WTC11 (cell line): ENCODE measurements around the gene ECD. TPM values are rescaled to one million over a fixed set of nuclear protein-coding genes. Genes with fewer than 3 reads are reported as not detected.

Experiments used
- ATAC-seq: fragments of 200-7000 bp; cut with Tn5 transposase; 2 replicates; pipeline ENCODE4 v1.10.0; 2021; ENCODE audit warnings: mild to moderate bottlenecking, moderate library complexity
- CTCF ChIA-PET: fragments of 300-600 bp; sonication (Branson Sonifier 250); formaldehyde crosslinking; loops from one replicate; lab custom pipeline; 2021; ENCODE audit warnings: antibody characterized with exemption; lab: Charles Lee
- POLR2A ChIA-PET: fragments of 350-600 bp; sonication (Branson Sonifier 250); formaldehyde crosslinking; loops from one replicate; lab custom pipeline; 2021; ENCODE audit warnings: antibody characterized with exemption; lab: Charles Lee
- DNase-seq: peaks from one replicate; pipeline ENCODE4 v3.0.0; 2021; ENCODE audit warnings: low spot score
- H3K27ac Mint-ChIP-seq: 2 replicates; pipeline ENCODE4 v1.8.0; 2021; ENCODE audit warnings: mixed read lengths
- H3K27me3 Mint-ChIP-seq: 2 replicates; pipeline ENCODE4 v1.8.0; 2021; ENCODE audit warnings: low read depth, mild to moderate bottlenecking, moderate library complexity, mixed read lengths
- H3K36me3 Mint-ChIP-seq: 2 replicates; pipeline ENCODE4 v1.8.0; 2021; ENCODE audit warnings: mixed read lengths
- H3K4me1 Mint-ChIP-seq: 2 replicates; pipeline ENCODE4 v1.8.0; 2022; ENCODE audit warnings: mixed read lengths
- H3K4me3 Mint-ChIP-seq: 2 replicates; pipeline ENCODE4 v1.8.0; 2021; ENCODE audit warnings: mild to moderate bottlenecking, moderate library complexity, mixed read lengths
- H3K9me3 Mint-ChIP-seq: 2 replicates; pipeline ENCODE4 v1.8.0; 2021; ENCODE audit warnings: mixed read lengths
- ATF3 ChIP-seq: sonication (generic); formaldehyde crosslinking; conservative IDR thresholded peaks from 2 replicates; pipeline ENCODE4 v1.8.1; 2022; ENCODE audit warnings: mild to moderate bottlenecking, missing genetic modification reagents
- ATF6 ChIP-seq: sonication (generic); formaldehyde crosslinking; IDR thresholded peaks from 2 replicates; pipeline ENCODE4 v1.8.1; 2023; ENCODE audit warnings: mild to moderate bottlenecking, missing genetic modification reagents
- CREB1 ChIP-seq: sonication (generic); formaldehyde crosslinking; IDR thresholded peaks from 2 replicates; pipeline ENCODE4 v1.8.0; 2023; ENCODE audit warnings: mild to moderate bottlenecking, missing genetic modification reagents
- CTCF ChIP-seq: fragments of 200-600 bp; IDR thresholded peaks from 2 replicates; pipeline ENCODE4 v1.8.0; 2022; ENCODE audit warnings: antibody characterized with exemption
- FOXP4 ChIP-seq: sonication (generic); formaldehyde crosslinking; IDR thresholded peaks from 2 replicates; pipeline ENCODE4 v1.8.0; 2022; ENCODE audit warnings: mild to moderate bottlenecking, missing genetic modification reagents
- GTF2I ChIP-seq: fragments of 250-450 bp; sonication (Bioruptor Pico); conservative IDR thresholded peaks from 2 replicates; pipeline ENCODE4 v1.4.0; 2021; ENCODE audit warnings: mild to moderate bottlenecking
- HMGXB4 ChIP-seq: sonication (generic); formaldehyde crosslinking; IDR thresholded peaks from 2 replicates; pipeline ENCODE4 v1.8.1; 2023; ENCODE audit warnings: mild to moderate bottlenecking, moderate library complexity, missing genetic modification reagents
- NFYB ChIP-seq: sonication (generic); formaldehyde crosslinking; conservative IDR thresholded peaks from 2 replicates; pipeline ENCODE4 v1.8.0; 2022; ENCODE audit warnings: low read depth, missing genetic modification reagents
- NR3C1 ChIP-seq: sonication (generic); formaldehyde crosslinking; conservative IDR thresholded peaks from 2 replicates; pipeline ENCODE4 v1.8.1; 2023; ENCODE audit warnings: low read depth, mild to moderate bottlenecking, missing genetic modification reagents
- PRDM15 ChIP-seq: sonication (generic); formaldehyde crosslinking; IDR thresholded peaks from 2 replicates; pipeline ENCODE4 v1.8.0; 2022; ENCODE audit warnings: missing genetic modification reagents
- SMAD4 ChIP-seq: sonication (generic); formaldehyde crosslinking; IDR thresholded peaks from 2 replicates; pipeline ENCODE4 v1.8.0; 2022; ENCODE audit warnings: mild to moderate bottlenecking, missing genetic modification reagents
- SP1 ChIP-seq: sonication (generic); formaldehyde crosslinking; conservative IDR thresholded peaks from 2 replicates; pipeline ENCODE4 v1.8.1; 2022; ENCODE audit warnings: missing genetic modification reagents
- ZBTB43 ChIP-seq: sonication (generic); formaldehyde crosslinking; IDR thresholded peaks from 2 replicates; pipeline ENCODE4 v1.8.1; 2023; ENCODE audit warnings: mild to moderate bottlenecking, missing genetic modification reagents
- ZNF121 ChIP-seq: sonication (generic); formaldehyde crosslinking; IDR thresholded peaks from 2 replicates; pipeline ENCODE4 v1.8.0; 2023; ENCODE audit warnings: missing genetic modification reagents
- ZNF219 ChIP-seq: sonication (generic); formaldehyde crosslinking; IDR thresholded peaks from 2 replicates; pipeline ENCODE4 v1.8.0; 2023; ENCODE audit warnings: missing genetic modification reagents, mild to moderate bottlenecking, borderline replicate concordance
- ZNF416 ChIP-seq: fragments of 250-450 bp; sonication (Bioruptor Pico); IDR thresholded peaks from 2 replicates; pipeline ENCODE4 v1.9.0; 2021; ENCODE audit warnings: mild to moderate bottlenecking, inconsistent platforms
- ZNF425 ChIP-seq: fragments of 250-450 bp; sonication (Bioruptor Pico); conservative IDR thresholded peaks from 2 replicates; pipeline ENCODE4 v1.9.0; 2021; ENCODE audit warnings: mild to moderate bottlenecking
- ZNF671 ChIP-seq: fragments of 250-450 bp; sonication (Bioruptor Pico); IDR thresholded peaks from 2 replicates; pipeline ENCODE4 v1.8.0; 2021; ENCODE audit warnings: mild to moderate bottlenecking
- total RNA-seq: library from RNA; stranded (reverse); gene quantifications from 3 replicates; pipeline ENCODE4 v1.2.3, GENCODE V29; 2021

ECD gene
- total RNA-seq, 1 experiment from 2014 or later: 38.2 TPM

GRCh38 chr10:73156054-73156453 lies 11.8 kb downstream of the ECD start:
- no peaks in the 10 kb centered on the region for H3K27me3 Mint-ChIP-seq
- H3K4me3 Mint-ChIP-seq: no peak overlapping the region
- no peak overlapping the region for H3K27ac Mint-ChIP-seq
- no peak for DNase-seq
- H3K36me3 Mint-ChIP-seq: peaks cover 41% of the 10 kb centered on the region
- ChIA-PET POLR2A (no interaction called here), CTCF (interaction anchor here (0.7 kb wide), 1 partner anchor 203 kb away, joined by 5 read pairs; no protein-coding TSS in a partner anchor)
- no peaks in the 10 kb centered on the region for H3K4me1 Mint-ChIP-seq
- no peak for ATAC-seq
- H3K9me3 Mint-ChIP-seq: peaks cover 4% of the 10 kb centered on the region; the same call in 1 of the 2 replicates
- TF ChIP-seq CREB1 (CRISPR knock-in tag): no peak
- TF ChIP-seq ZNF671 (CRISPR knock-in tag): no peak
- no peak for TF ChIP-seq HMGXB4 (CRISPR knock-in tag)
- TF ChIP-seq GTF2I: no peak
- TF ChIP-seq, all 79 proteins: peak for 0

- CTCF ChIA-PET: no interaction called here
- Mint-ChIP-seq H3K9me3 (peaks cover 4% of the 10 kb centered on the region; the same call in 1 of the 2 replicates), H3K27me3 (no peaks in the 10 kb centered on the region), H3K4me1 (no peaks in the 10 kb centered on the region), H3K36me3 (peaks cover 50% of the 10 kb centered on the region), H3K27ac (no peak overlapping the region), H3K4me3 (no peak overlapping the region)
- ATAC-seq (no peak), DNase-seq (no peak)
- POLR2A ChIA-PET: no interaction called here
- TF ChIP-seq HMGXB4 (CRISPR knock-in tag) (no peak), SMAD4 (CRISPR knock-in tag) (no peak), ZNF219 (CRISPR knock-in tag) (no peak), NR3C1 (CRISPR knock-in tag) (no peak), PRDM15 (no peak), ATF3 (no peak), ZNF121 (CRISPR knock-in tag) (no peak), CTCF (no peak), ATF6 (no peak), FOXP4 (no peak), ZBTB43 (CRISPR knock-in tag) (no peak), SP1 (CRISPR knock-in tag) (no peak), NFYB (CRISPR knock-in tag) (no peak), ZNF425 (CRISPR knock-in tag) (no peak), ZNF416 (CRISPR knock-in tag) (no peak)
These were observed 15.8 kb downstream of the ECD start for GRCh38 chr10:73152009-73152408.
